22Rv1 (cell line): Measurements from ENCODE around the gene MAST1.

Experiments used
- ZFX ChIP-seq: fragments of 450-650 bp; IDR thresholded peaks from 2 replicates; pipeline ENCODE4 v1.6.1; 2017; ENCODE audit warnings: antibody characterized with exemption, borderline replicate concordance
- TF ChIP-seq, protein P1 (sequence below): fragments of 450-650 bp; IDR thresholded peaks from 2 replicates; pipeline ENCODE4 v1.5.1; 2017; ENCODE audit warnings: mild to moderate bottlenecking

DNA sequence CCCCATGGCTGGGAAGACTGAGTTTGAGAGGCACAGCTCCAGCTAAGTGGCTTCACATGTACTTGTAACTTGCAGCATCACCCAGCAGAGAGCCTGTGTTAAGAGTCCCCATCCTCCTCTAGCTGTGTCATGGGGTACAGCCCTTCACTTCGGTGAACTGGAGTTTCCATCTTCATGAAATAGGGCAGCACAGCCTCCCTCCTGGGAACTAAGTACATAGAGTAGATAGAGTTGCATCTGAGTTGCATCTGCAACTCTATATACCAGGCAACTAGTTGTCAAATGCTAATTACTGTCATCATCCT is 37.9 kb upstream of the MAST1 start:
- TF ChIP-seq, protein P1, sequence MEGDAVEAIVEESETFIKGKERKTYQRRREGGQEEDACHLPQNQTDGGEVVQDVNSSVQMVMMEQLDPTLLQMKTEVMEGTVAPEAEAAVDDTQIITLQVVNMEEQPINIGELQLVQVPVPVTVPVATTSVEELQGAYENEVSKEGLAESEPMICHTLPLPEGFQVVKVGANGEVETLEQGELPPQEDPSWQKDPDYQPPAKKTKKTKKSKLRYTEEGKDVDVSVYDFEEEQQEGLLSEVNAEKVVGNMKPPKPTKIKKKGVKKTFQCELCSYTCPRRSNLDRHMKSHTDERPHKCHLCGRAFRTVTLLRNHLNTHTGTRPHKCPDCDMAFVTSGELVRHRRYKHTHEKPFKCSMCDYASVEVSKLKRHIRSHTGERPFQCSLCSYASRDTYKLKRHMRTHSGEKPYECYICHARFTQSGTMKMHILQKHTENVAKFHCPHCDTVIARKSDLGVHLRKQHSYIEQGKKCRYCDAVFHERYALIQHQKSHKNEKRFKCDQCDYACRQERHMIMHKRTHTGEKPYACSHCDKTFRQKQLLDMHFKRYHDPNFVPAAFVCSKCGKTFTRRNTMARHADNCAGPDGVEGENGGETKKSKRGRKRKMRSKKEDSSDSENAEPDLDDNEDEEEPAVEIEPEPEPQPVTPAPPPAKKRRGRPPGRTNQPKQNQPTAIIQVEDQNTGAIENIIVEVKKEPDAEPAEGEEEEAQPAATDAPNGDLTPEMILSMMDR, result no peak
- no peak for TF ChIP-seq ZFX
